ENCODE results near the gene FEZF2. TPM values are rescaled to one million over a fixed set of nuclear protein-coding genes. Genes with fewer than 3 reads are reported as not detected.

Gene FEZF2
- total RNA-seq, 1 donor from 2014 or later = not detected

- DNase-seq (ENCODE audit: low read depth in 2 of 2) = peak in 1 of 2 donors; percentile 22
These were observed 40.5 kb downstream of the FEZF2 start for GRCh38 chr3:62332835-62333244.

DNA sequence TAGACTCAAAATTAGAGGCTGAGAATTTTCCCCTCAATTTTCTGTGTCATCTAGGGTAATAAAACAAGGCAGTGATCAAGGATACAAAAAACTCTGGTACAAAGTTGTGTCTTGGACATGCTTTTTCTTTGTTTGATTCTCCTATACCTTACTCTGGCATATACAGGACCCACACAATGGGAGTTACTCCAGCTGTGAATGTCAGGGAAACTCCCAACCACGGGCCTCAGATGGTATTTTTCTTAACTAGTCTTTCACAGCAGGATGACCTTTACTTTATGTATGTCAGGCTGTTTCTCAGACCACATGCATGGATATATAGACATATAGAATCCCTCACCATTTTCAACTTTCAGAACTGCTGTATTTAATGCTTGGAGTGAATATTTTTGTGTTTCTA, 41.3 kb downstream of the FEZF2 start:
- DNase-seq (ENCODE audit: low read depth in 2 of 2) = no peak

DNA sequence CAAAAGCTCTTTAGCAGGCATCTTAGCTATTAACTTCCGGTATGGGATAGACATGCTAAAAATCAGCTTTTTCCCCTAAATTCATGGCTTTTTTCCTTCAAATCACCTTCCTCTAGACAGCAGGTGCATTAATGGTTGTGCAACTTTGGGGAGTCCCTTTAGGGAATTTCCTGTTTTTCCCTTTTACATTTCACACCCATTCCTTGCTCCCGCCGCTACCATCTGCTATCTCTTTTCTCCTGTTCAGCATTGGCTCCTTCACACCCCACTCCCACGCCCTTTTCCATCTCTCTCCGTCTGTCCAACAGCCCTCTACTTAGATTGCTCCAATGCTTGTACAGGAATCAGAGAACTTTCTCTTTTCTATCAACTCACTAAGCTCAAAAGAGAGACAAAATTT, 43.4 kb downstream of the FEZF2 start:
- DNase-seq (ENCODE audit: low read depth in 2 of 2) = no peak

GRCh38 chr3:62325896-62326295, 47.5 kb downstream of the FEZF2 start:
- no peak for DNase-seq (ENCODE audit: low read depth in 2 of 2)

GRCh38 chr3:62323241-62323640, 50.1 kb downstream of the FEZF2 start:
- no peak for DNase-seq (ENCODE audit: low read depth in 2 of 2)
